ENCODE measurements around the gene XIRP1.

XIRP1 gene

DNA sequence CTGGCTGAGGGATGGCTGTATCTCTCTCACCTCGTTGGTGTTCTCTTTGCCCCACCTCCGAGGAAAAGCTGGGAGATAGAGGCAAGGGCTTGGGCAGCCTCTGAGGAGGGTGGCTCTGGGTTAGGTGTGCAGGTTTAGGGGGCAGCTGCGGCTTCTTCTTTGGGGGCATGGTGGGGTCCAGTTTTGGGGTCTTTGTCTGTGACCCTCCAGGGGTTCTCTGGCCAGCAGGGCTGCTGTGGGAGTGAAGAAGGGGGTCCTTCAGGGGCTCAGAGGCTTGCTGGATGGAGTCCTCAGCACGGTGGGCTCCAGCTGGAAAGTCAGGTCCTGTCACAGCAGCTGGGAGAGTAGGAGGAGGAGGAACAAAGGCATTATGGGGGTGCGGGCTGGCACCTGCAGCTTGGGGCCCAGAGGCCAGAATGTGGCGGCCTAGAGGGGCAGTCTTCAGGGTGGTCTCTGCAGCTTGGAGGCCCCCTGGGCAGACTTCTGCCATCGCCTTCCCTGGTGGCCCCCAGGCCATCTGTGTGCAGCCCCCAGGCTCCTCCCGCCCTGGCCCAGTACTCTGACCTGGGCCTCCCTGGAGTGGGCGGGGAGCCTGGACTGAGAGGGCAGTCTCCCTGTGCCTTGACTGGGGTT, 7.0 kb downstream of the XIRP1 start:
- POLR2A ChIA-PET = interaction anchor here (0.6 kb wide), 1 partner anchor 93 kb away, joined by 5 read pairs; no protein-coding TSS in a partner anchor

DNA sequence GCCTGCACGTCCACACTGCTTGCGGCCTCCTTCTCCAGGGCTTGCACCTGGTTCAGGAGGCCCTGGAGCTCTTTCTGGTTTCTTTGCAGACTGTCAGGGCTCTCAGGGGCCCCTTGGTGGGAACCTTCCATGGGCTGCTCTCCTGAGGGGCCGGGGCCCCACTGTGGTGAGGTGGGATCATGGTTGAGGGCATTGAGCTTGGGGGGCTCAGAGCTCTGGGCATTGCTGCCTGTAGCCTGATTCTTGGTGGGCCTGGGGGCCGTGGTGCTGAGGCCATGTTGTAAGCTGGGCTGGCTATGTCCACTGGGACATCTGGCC, 7.5 kb downstream of the XIRP1 start:
- ChIA-PET CTCF (interaction anchor here (0.7 to 18.2 kb wide), 4 partner anchors 23 to 104 kb away, joined by 3 to 574 read pairs (median 12); no protein-coding TSS in a partner anchor), POLR2A (interaction anchor here (0.6 kb wide), 1 partner anchor 93 kb away, joined by 5 read pairs; no protein-coding TSS in a partner anchor)
- no peak overlapping the region for H3K4me3 ChIP-seq (ENCODE audit: low read depth, low read length)
- TF ChIP-seq, protein P1, sequence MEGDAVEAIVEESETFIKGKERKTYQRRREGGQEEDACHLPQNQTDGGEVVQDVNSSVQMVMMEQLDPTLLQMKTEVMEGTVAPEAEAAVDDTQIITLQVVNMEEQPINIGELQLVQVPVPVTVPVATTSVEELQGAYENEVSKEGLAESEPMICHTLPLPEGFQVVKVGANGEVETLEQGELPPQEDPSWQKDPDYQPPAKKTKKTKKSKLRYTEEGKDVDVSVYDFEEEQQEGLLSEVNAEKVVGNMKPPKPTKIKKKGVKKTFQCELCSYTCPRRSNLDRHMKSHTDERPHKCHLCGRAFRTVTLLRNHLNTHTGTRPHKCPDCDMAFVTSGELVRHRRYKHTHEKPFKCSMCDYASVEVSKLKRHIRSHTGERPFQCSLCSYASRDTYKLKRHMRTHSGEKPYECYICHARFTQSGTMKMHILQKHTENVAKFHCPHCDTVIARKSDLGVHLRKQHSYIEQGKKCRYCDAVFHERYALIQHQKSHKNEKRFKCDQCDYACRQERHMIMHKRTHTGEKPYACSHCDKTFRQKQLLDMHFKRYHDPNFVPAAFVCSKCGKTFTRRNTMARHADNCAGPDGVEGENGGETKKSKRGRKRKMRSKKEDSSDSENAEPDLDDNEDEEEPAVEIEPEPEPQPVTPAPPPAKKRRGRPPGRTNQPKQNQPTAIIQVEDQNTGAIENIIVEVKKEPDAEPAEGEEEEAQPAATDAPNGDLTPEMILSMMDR (IDR thresholded peaks at IDR 0.05; ENCODE audit: insufficient read depth, low read length, missing control alignments) = no peak
- DNase-seq (ENCODE audit: low read depth, low spot score) = no peak

More for the DNA sequence above, 7.0 kb downstream of the XIRP1 start:
- H3K4me3 ChIP-seq (ENCODE audit: low read depth, low read length) = no peak overlapping the region
- no peak for DNase-seq (ENCODE audit: low read depth, low spot score)
- CTCF ChIA-PET = interaction anchor here (1.1 to 18.2 kb wide), 4 partner anchors 23 to 103 kb away, joined by 3 to 574 read pairs (median 12); no protein-coding TSS in a partner anchor
- TF ChIP-seq, protein P1 (IDR thresholded peaks at IDR 0.05; ENCODE audit: insufficient read depth, low read length, missing control alignments) = no peak

DNA sequence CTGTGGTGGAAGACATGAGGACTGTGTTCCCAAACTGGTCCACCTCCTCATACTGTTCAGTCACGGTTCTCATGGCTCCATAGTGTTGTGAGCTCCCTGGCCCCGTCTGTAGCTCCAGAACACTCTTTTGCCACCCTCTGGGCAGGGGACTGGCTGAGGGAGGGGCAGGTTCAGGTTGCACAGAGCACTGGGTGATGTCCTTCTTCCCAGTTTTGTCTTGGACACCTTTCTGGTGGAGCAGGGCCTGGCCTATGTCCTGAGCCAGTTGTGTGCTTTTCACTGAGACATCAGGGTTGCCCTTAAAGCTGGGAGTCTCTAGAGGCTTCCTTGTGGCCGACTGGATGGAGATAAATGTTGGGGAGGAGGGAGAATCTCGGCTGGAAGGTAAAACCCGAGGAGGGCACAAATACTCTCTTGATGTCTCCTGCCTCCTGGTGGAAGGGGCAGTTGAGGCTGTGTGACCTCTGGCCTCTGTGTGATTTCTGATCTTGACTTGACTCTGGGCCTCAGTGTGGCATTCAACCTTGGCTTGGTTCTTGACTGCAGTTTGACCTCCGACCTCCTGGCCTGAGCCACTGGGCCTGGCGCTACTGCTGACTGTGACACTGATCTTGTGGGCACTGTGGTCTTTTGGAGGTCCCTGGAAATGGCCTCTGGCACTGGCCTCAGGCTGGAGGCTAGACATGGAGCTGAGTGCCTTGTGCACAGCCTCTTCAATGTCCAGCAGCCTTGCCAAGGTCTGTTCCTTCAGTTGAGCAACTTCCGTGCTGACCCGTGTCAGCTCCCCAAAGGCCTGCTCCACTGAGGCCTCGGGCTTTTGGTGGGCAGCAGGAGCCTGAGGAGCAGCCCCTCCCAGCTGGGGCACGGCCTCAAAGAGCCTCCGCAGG, 8.1 kb downstream of the XIRP1 start:
- ChIA-PET POLR2A (no interaction called here), CTCF (interaction anchor here (0.7 to 18.2 kb wide), 4 partner anchors 22 to 105 kb away, joined by 3 to 574 read pairs (median 12); no protein-coding TSS in a partner anchor)
- TF ChIP-seq, protein P1 (IDR thresholded peaks at IDR 0.05; ENCODE audit: insufficient read depth, low read length, missing control alignments) = no peak
- H3K4me3 ChIP-seq (ENCODE audit: low read depth, low read length) = no peak overlapping the region
- DNase-seq (ENCODE audit: low read depth, low spot score) = no peak

DNA sequence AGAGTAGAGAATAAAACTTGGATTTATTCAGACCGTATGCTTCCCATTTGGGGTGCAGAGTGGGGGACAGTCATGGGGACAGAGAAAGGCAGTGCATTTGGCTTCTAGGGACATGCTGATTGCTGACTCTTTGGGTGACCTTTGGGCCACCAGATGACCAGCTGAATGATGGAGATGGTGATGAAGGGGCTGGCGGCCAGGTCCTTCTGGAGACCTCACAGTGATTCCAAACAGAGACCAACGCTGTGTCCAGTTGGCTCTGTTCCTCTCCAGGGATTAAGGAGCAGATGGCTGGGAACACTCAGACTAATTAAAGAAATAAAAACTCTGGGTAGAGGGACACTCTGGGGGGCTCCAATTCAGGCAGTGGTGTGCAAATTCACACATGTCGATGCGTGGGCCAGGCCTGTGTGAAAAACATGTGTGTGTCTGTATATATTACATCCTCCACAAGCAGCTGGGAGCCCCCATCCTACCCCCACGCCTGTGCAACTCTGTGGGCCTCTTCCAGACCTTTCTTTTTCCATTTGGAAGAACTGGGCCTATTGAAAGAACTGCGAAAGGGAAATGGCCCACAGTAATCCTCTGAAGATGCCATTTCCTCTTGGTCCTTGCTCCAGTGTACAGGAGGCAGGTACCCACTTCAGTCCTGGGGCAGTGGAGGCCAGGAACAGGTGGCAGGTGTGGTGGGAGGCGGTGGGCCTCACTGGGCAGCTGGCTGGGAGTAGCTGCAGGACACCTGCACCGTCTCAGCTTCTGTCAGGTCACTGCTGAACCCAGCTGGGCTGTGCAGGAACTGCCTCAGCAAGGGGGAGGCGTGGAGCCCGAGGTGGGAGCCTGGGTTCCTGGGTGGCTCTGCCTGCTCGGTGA, 8.9 kb downstream of the XIRP1 start:
- ChIA-PET POLR2A (no interaction called here), CTCF (interaction anchor here (2.2 to 18.2 kb wide), 3 partner anchors 8 to 105 kb away, joined by 6 to 574 read pairs (median 21); no protein-coding TSS in a partner anchor)
- no peak overlapping the region for H3K4me3 ChIP-seq (ENCODE audit: low read depth, low read length)
- no peak for DNase-seq (ENCODE audit: low read depth, low spot score)
- TF ChIP-seq, protein P1 (IDR thresholded peaks at IDR 0.05; ENCODE audit: insufficient read depth, low read length, missing control alignments) = no peak

DNA sequence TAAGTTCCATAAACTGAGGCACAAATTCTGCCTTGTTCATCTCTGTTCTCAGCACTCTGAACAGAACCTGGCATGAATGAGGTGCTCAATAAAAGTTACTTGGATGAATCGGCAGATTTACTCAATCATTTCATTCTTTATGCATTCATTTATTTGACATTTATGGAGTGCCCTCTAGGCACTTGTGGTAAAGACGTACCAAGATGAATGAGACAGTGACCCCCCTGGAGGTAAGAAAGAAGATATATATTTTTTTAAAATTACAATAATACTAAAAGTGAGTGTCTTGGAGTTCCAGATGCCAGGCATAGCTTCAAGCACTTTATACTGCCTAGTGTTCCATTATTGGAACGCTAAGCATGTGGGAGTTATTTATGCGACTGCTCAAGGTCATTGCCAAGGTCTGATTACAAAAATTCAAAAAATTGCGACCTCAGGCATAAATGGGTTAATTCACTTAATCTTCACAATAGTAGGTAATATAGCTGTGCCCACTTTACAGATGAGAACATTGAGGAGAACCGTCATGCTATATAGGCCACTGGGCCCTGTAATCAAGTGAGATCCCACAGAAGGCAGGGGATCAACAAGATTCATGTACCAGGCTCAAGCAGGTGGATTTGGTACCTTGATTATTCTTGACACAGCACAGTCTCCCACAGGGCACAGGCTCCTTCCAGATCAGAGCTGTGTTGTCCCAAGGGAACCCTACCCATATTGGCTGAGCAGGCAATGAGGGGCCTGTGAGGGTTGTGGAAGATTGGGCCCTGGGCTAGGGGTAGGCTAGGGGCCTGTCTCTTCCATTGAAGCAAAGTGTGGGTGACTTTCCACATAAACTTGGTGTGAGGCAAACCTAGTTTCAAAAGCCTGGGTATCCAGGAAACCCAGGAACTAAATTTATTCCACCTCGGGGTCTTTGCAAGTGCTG, 10.7 kb downstream of the XIRP1 start:
- ChIA-PET POLR2A (no interaction called here), CTCF (interaction anchor here (0.7 to 18.2 kb wide), 3 partner anchors 10 to 686 kb away, joined by 3 to 574 read pairs (median 6); no protein-coding TSS in a partner anchor)
- H3K4me3 ChIP-seq (ENCODE audit: low read depth, low read length) = no peak overlapping the region
- DNase-seq (ENCODE audit: low read depth, low spot score) = no peak
- TF ChIP-seq, protein P1 (IDR thresholded peaks at IDR 0.05; ENCODE audit: insufficient read depth, low read length, missing control alignments) = no peak

Measured in AG04449 (cell line).